Thyroid gland (tissue), 4 donors: Measurements from ENCODE around the gene DOCK9.

Experiments used
- POLR2A ChIP-seq, 2 donors: fragments of 450-650 bp; IDR thresholded peaks; one replicate each; pipeline ENCODE4 v1.6.1; 2017; ENCODE audit warnings: antibody characterized with exemption in 2 of 2, mild to moderate bottlenecking in 2 of 2, moderate library complexity in 1 of 2
- TF ChIP-seq, protein P1 (sequence below), 6 experiments: fragments of 200-600 bp in 3 of 6; fragments of 450-650 bp in 3 of 6; sonication (generic) in 3 of 6; IDR thresholded peaks; one replicate each; pipeline ENCODE4 v1.5.1; 2016 to 2019; ENCODE audit warnings: antibody characterized with exemption in 6 of 6, mild to moderate bottlenecking in 2 of 6, inconsistent platforms in 1 of 6, moderate library complexity in 1 of 6

- no peak for TF ChIP-seq POLR2A (IDR thresholded peaks at IDR 0.05)
- TF ChIP-seq, protein P1, sequence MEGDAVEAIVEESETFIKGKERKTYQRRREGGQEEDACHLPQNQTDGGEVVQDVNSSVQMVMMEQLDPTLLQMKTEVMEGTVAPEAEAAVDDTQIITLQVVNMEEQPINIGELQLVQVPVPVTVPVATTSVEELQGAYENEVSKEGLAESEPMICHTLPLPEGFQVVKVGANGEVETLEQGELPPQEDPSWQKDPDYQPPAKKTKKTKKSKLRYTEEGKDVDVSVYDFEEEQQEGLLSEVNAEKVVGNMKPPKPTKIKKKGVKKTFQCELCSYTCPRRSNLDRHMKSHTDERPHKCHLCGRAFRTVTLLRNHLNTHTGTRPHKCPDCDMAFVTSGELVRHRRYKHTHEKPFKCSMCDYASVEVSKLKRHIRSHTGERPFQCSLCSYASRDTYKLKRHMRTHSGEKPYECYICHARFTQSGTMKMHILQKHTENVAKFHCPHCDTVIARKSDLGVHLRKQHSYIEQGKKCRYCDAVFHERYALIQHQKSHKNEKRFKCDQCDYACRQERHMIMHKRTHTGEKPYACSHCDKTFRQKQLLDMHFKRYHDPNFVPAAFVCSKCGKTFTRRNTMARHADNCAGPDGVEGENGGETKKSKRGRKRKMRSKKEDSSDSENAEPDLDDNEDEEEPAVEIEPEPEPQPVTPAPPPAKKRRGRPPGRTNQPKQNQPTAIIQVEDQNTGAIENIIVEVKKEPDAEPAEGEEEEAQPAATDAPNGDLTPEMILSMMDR (IDR thresholded peaks at IDR 0.05) = no peak
Measured at GRCh38 chr13:98776644-98777043, 201.2 kb downstream of the DOCK9 start.
